ENCODE measurements around the gene TBC1D22A. TPM values are rescaled to one million over a fixed set of nuclear protein-coding genes. Genes with fewer than 3 reads are reported as not detected.

Gene TBC1D22A
- total RNA-seq, 1 experiment from 2014 or later = 14.3 TPM

- ChIA-PET POLR2A (ENCODE audit: unreplicated experiment) (no interaction called here), CTCF (interaction anchor here (0.6 kb wide), 1 partner anchor 47 kb away, joined by 3 read pairs; no protein-coding TSS in a partner anchor)
- H3K79me2 ChIP-seq (ENCODE audit: low read length) = peaks cover 56% of the 10 kb centered on the region
Measured at GRCh38 chr22:46770151-46770641, 7.7 kb downstream of the TBC1D22A start.

GRCh38 chr22:46770726-46771125 lies 8.3 kb downstream of the TBC1D22A start:
- Histone ChIP-seq H3K4me1 (ENCODE audit: insufficient read depth, low read length) (peaks cover 22% of the 10 kb centered on the region), H3F3A (ENCODE audit: low read length, unreplicated experiment) (no peaks in the 10 kb centered on the region), H3K27ac (ENCODE audit: low read length) (no peak overlapping the region), H2AFZ (ENCODE audit: low read length) (no peak overlapping the region), H3K9ac (ENCODE audit: low read length) (no peak overlapping the region), H3K9me2 (replicated peaks; ENCODE audit: low read length) (no peaks in the 10 kb centered on the region), H3K27me3 (ENCODE audit: low read length) (no peaks in the 10 kb centered on the region), H3K9me3 (ENCODE audit: low read length) (no peaks in the 10 kb centered on the region), H4K20me1 (ENCODE audit: low read length) (no peaks in the 10 kb centered on the region), H3K79me2 (ENCODE audit: low read length) (peaks cover 60% of the 10 kb centered on the region), H3K36me3 (ENCODE audit: low read depth, low read length) (no peaks in the 10 kb centered on the region), H3K4me3 (ENCODE audit: low read length) (no peak overlapping the region), H3K4me2 (ENCODE audit: low read length) (no peak overlapping the region)
- no peak for DNase-seq
- TF ChIP-seq CTCF (conservative IDR thresholded peaks at IDR 0.05; ENCODE audit: low read depth, low read length) = no peak
- TF ChIP-seq EZH2phosphoT487 (IDR thresholded peaks at IDR 0.05; ENCODE audit: borderline replicate concordance, low read length) = no peak
- TF ChIP-seq EZH2 (IDR thresholded peaks at IDR 0.05; ENCODE audit: low read length, unreplicated experiment) = no peak
- ChIA-PET CTCF (interaction anchor here (0.6 kb wide), 1 partner anchor 48 kb away, joined by 3 read pairs; no protein-coding TSS in a partner anchor), POLR2A (ENCODE audit: unreplicated experiment) (no interaction called here)
- intact Hi-C loops (cut with micrococcal nuclease) = no loop called here
- no TSS peak for BruUV-seq (replicated peaks)
- ATAC-seq = no peak

More at GRCh38 chr22:46770151-46770641, 7.7 kb downstream of the TBC1D22A start:
- Histone ChIP-seq H3F3A (ENCODE audit: low read length, unreplicated experiment) (no peaks in the 10 kb centered on the region), H3K4me1 (ENCODE audit: insufficient read depth, low read length) (peaks cover 16% of the 10 kb centered on the region), H3K4me3 (ENCODE audit: low read length) (no peak overlapping the region), H3K4me2 (ENCODE audit: low read length) (no peak overlapping the region), H3K9ac (ENCODE audit: low read length) (no peak overlapping the region), H4K20me1 (ENCODE audit: low read length) (no peaks in the 10 kb centered on the region), H3K9me2 (replicated peaks; ENCODE audit: low read length) (no peaks in the 10 kb centered on the region), H3K9me3 (ENCODE audit: low read length) (no peaks in the 10 kb centered on the region), H3K36me3 (ENCODE audit: low read depth, low read length) (no peaks in the 10 kb centered on the region), H3K27me3 (ENCODE audit: low read length) (no peaks in the 10 kb centered on the region), H3K27ac (ENCODE audit: low read length) (no peak overlapping the region), H2AFZ (ENCODE audit: low read length) (no peak overlapping the region)
- BruUV-seq (replicated peaks) = no TSS peak
- intact Hi-C loops (cut with micrococcal nuclease) = no loop called here
- DNase-seq = no peak
- TF ChIP-seq CTCF (conservative IDR thresholded peaks at IDR 0.05; ENCODE audit: low read depth, low read length) = no peak
- ATAC-seq = no peak

GRCh38 chr22:46773076-46773475 lies 10.6 kb downstream of the TBC1D22A start:
- peaks cover 24% of the 10 kb centered on the region for H3K4me1 ChIP-seq (ENCODE audit: insufficient read depth, low read length)
- TF ChIP-seq EZH2phosphoT487 (IDR thresholded peaks at IDR 0.05; ENCODE audit: borderline replicate concordance, low read length) (no peak), CTCF (conservative IDR thresholded peaks at IDR 0.05; ENCODE audit: low read depth, low read length) (no peak), EZH2 (IDR thresholded peaks at IDR 0.05; ENCODE audit: low read length, unreplicated experiment) (no peak)
- H2AFZ ChIP-seq (ENCODE audit: low read length) = no peak overlapping the region
- H3K27ac ChIP-seq (ENCODE audit: low read length) = no peak overlapping the region
- no peaks in the 10 kb centered on the region for H3K9me2 ChIP-seq (replicated peaks; ENCODE audit: low read length)
- H4K20me1 ChIP-seq (ENCODE audit: low read length) = no peaks in the 10 kb centered on the region
- POLR2A ChIA-PET (ENCODE audit: unreplicated experiment) = no interaction called here
- H3F3A ChIP-seq (ENCODE audit: low read length, unreplicated experiment) = no peaks in the 10 kb centered on the region
- H3K36me3 ChIP-seq (ENCODE audit: low read depth, low read length) = no peaks in the 10 kb centered on the region
- no peaks in the 10 kb centered on the region for H3K27me3 ChIP-seq (ENCODE audit: low read length)
- peaks cover 61% of the 10 kb centered on the region for H3K79me2 ChIP-seq (ENCODE audit: low read length)
- no peak for DNase-seq
- no peak overlapping the region for H3K4me3 ChIP-seq (ENCODE audit: low read length)
- H3K4me2 ChIP-seq (ENCODE audit: low read length) = no peak overlapping the region
- no TSS peak for BruUV-seq (replicated peaks)
- CTCF ChIA-PET = interaction anchor here (0.7 kb wide), 1 partner anchor 72 kb away, joined by 4 read pairs; no protein-coding TSS in a partner anchor
- ATAC-seq = no peak
- H3K9ac ChIP-seq (ENCODE audit: low read length) = no peak overlapping the region
- H3K9me3 ChIP-seq (ENCODE audit: low read length) = no peaks in the 10 kb centered on the region
- intact Hi-C loops (cut with micrococcal nuclease) = no loop called here

All from PC-3 (cell line).